Measurements from ENCODE around the gene ARL4D. TPM values are rescaled to one million over a fixed set of nuclear protein-coding genes. Genes with fewer than 3 reads are reported as not detected.
"Not testable (repeated sequence)": the region's sequence is repeated elsewhere in the genome, so short reads cannot be mapped to it uniquely, and the experiment has no call there.

ARL4D gene
- total and polyA plus RNA-seq, 12 donors, result 2.5 to 13.5 (median 4.1) TPM

DNA sequence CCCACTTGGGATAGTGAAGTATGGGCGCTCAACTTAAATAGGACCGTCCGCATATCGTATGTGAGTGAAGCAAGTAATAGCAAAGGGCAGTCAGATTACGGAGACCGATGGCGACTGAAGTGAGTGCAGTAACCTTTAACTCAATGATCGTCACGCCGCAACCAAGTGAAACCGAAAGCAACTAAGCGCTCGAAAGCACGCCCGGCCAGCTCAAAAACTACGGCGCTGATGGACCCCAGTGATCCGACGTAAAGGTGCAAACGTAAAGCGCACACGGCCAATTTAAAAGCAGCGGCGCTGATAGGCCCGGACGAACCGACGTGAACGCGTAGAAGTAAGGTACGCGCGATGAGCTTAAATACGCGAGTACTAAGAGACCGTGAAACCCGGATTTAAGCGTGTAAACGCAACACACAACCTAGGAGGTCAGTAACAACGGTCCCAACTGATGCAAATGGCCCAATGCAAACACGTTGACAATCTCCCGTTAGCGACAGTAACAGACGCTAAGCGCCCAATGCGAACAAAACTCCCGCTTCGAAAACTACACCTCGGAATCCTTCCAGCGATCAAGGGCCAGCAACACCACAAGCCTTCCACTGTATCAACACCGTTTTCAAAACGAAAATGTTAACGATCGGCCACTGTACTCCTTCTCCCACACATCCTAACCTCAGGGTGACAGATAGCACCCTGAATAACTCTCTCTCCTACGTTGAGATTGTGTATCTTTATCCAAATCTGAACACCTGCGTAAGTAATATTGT lies 37.9 kb upstream of the ARL4D start:
- ATAC-seq, result peak; percentile 86 to 93 (median 90)
- H3K27ac ChIP-seq, result peak overlapping the region; percentile 75 to 99 (median 94)
- intact Hi-C loops (cut with DNase I), result loop anchor here in 2 of 10 donors (1.0 to 10.0 kb wide), 4 partner anchors 19 to 336 kb away; partner anchors contain the start of genes RND2 (in 1 of the 2) and VAT1 (in 1 of the 2)

DNA sequence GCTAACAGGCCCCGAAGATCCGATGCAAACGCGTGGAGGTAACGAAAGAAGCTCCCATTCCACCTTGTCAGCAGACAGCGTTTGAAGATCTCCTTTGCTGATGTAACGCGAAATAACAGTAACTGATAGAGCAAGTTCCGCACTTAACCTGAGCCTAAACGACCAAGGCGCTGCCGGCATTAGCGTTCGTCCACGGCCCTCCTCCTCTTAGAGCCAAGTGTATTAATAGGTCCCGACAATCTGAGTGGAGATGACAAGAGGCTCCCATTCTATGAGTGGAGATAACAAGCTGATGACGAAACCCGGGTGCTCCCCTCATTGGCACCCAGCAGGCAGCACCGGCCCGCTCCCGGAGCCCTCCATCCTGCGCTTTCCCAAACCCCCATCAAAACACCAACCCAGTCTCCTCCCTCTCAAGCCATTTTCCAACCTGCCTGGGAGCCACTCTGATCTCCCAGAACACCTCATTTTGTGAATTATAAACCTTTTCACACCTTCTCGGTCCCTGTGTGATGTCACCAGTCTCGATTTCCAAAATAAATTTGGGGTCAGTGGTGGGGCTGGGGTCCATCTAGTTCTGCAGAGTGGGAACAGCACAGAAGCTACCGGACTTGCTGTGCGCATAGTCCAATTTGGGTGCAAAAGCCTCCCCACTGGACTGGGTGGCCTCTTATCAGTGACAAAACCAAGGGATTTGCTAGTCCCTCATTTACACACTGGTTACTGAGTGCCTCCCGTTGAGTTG lies 35.4 kb upstream of the ARL4D start:
- no peak for DNase-seq
- H3K4me1 ChIP-seq, result peaks cover 0 to 31% (median 27%) of the 10 kb centered on the region in 9 donors
- no peak for ATAC-seq
- WGBS, 2 donors, result 83% methylated on average over 27 of the region's 27 CpGs
- intact Hi-C loops (cut with DNase I), result loop anchor here in 2 of 10 donors (10.0 kb wide), 2 partner anchors 49 to 339 kb away; partner anchors contain the start of genes RND2 (in 1 of the 2) and VAT1 (in 1 of the 2)
- no peaks in the 10 kb centered on the region for H3K9me3 ChIP-seq
- H3K36me3 ChIP-seq, result no peaks in the 10 kb centered on the region
- no peak overlapping the region for H3K4me3 ChIP-seq
- no peak overlapping the region for H3K27ac ChIP-seq
- no peaks in the 10 kb centered on the region for H3K27me3 ChIP-seq
- no peak for TF ChIP-seq CTCF (IDR thresholded peaks at IDR 0.05)

More for the DNA sequence above, 37.9 kb upstream of the ARL4D start:
- Histone ChIP-seq H3K9me3 (no peaks in the 10 kb centered on the region), H3K4me3 (peak overlapping the region; percentile 40 to 72 (median 62)), H3K27me3 (no peaks in the 10 kb centered on the region), H3K4me1 (peaks cover 0 to 20% (median 18%) of the 10 kb centered on the region in 9 donors), H3K36me3 (no peaks in the 10 kb centered on the region)
- DNase-seq, result peak; percentile 80 to 94
- TF ChIP-seq CTCF (IDR thresholded peaks at IDR 0.05), result no peak
- WGBS, 2 donors, result 0% methylated on average over 56 of the region's 56 CpGs

GRCh38 chr17:43363926-43364285 lies 34.9 kb upstream of the ARL4D start:
- Histone ChIP-seq H3K27ac (no peak overlapping the region), H3K4me1 (peaks cover 0 to 37% (median 27%) of the 10 kb centered on the region in 9 donors), H3K9me3 (no peaks in the 10 kb centered on the region), H3K4me3 (no peak overlapping the region), H3K27me3 (no peaks in the 10 kb centered on the region), H3K36me3 (no peaks in the 10 kb centered on the region)
- intact Hi-C loops (cut with DNase I), result loop anchor here in 2 of 10 donors (10.0 kb wide), 2 partner anchors 49 to 339 kb away; partner anchors contain the start of genes RND2 (in 1 of the 2) and VAT1 (in 1 of the 2)
- no peak for ATAC-seq
- no peak for TF ChIP-seq CTCF (IDR thresholded peaks at IDR 0.05)
- WGBS, 2 donors, result 89 to 92% methylated on average over 10 of the region's 10 CpGs
- no peak for DNase-seq

DNA sequence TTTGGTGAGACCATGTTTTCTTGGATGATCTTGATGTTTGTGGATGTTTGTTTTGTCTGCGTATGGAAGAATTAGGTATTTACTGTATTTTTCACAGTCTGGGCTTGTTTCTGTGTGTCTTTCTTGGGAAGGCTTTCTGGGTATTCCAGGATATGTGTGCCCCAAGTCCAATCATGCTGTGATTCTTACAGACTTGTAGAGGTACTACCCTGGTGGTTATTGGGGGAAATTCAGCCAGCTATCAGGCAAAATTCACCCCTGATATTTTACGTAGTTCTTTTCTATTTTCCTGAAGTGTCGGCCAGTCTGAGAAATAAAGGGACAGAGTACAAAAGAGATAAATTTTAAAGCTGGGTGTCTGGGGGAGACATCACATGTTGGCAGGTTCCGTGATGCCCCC lies 33.4 kb upstream of the ARL4D start:
- H3K4me3 ChIP-seq, result no peak overlapping the region
- intact Hi-C loops (cut with DNase I), result loop anchor here in 2 of 10 donors (10.0 kb wide), 2 partner anchors 51 to 341 kb away; partner anchors contain the start of genes RND2 (in 1 of the 2) and VAT1 (in 1 of the 2)
- no peaks in the 10 kb centered on the region for H3K9me3 ChIP-seq
- 93 to 96% methylated on average over 4 of the region's 4 CpGs for WGBS, 2 donors
- DNase-seq, result no peak
- no peaks in the 10 kb centered on the region for H3K36me3 ChIP-seq
- H3K27ac ChIP-seq, result no peak overlapping the region
- no peak for ATAC-seq
- no peak for TF ChIP-seq CTCF (IDR thresholded peaks at IDR 0.05)
- H3K27me3 ChIP-seq, result no peaks in the 10 kb centered on the region
- H3K4me1 ChIP-seq, result peaks cover 6 to 41% (median 26%) of the 10 kb centered on the region in 9 donors

GRCh38 chr17:43365921-43366320 lies 32.9 kb upstream of the ARL4D start:
- H3K9me3 ChIP-seq, H3K27me3 ChIP-seq, H3K27ac ChIP-seq, DNase-seq, ATAC-seq, H3K36me3 ChIP-seq, H3K4me3 ChIP-seq: not testable (repeated sequence)
- intact Hi-C loops (cut with DNase I), result loop anchor here in 2 of 10 donors (10.0 kb wide), 2 partner anchors 51 to 341 kb away; partner anchors contain the start of genes RND2 (in 1 of the 2) and VAT1 (in 1 of the 2)
- WGBS, 2 donors, result 93 to 94% methylated on average over 9 of the region's 9 CpGs
- peaks cover 8 to 43% (median 30%) of the 10 kb centered on the region in 9 donors for H3K4me1 ChIP-seq
